HepG2 (cell line): Measurements from ENCODE around the gene MEIOB. TPM values are rescaled to one million over a fixed set of nuclear protein-coding genes. Genes with fewer than 3 reads are reported as not detected.

Experiments used
- ATAC-seq: fragments of 200-7000 bp; cut with Tn5 transposase; 3 replicates; pipeline ENCODE4 v1.9.1; 2020; ENCODE audit warnings: mild to moderate bottlenecking, moderate library complexity
- BruUV-seq: library from RNA; stranded (reverse); fragments of 400-500 nt; replicated peaks from 2 replicates; lab custom pipeline; 2021; lab: Mats Ljungman, UMichigan
- CTCF ChIA-PET: fragments of 300-600 bp; formaldehyde crosslinking; extraction: SDS; loops from one replicate; lab custom pipeline; 2021; ENCODE audit warnings: low total read pairs, inconsistent platforms, low intra/inter-chr PET ratio; lab: Yijun Ruan, JAX
- POLR2A ChIA-PET: fragments of 350-600 bp; sonication (Branson Sonifier 250); formaldehyde crosslinking; loops from one replicate; lab custom pipeline; 2020; ENCODE audit warnings: antibody characterized with exemption, inconsistent platforms; lab: Yijun Ruan, JAX
- DNase-seq: peaks from one replicate; pipeline ENCODE4 v3.0.0-alpha.2; 2015; ENCODE audit warnings: low spot score
- FAIRE-seq: peaks from 3 replicates; lab custom pipeline; 2011; peaks lifted over from hg19 to GRCh38; lab: Jason Lieb, UNC
- H2AFZ ChIP-seq: one replicate; pipeline ENCODE4 v1.6.1; 2011; ENCODE audit warnings: low read length, inconsistent platforms
- H3K27ac ChIP-seq: fragments of 300-600 bp; 3 replicates; pipeline ENCODE4 v1.8.0; 2011; ENCODE audit warnings: mixed run types, mild to moderate bottlenecking, mixed read lengths, low read length, inconsistent platforms; ENCODE audit not compliant: insufficient read depth; ENCODE audit errors: extremely low read length
- H3K27me3 ChIP-seq, 2 experiments: fragments of 200-600 bp in 1 of 2; 2 replicates in 1 of 2; 3 replicates in 1 of 2; pipeline versions ENCODE4 v1.6.0 to v1.8.0; 2011; ENCODE audit warnings: low read length in 2 of 2, mild to moderate bottlenecking in 2 of 2, moderate library complexity in 2 of 2, inconsistent platforms in 1 of 2; ENCODE audit not compliant: insufficient read depth in 2 of 2, control insufficient read depth in 1 of 2
- H3K36me3 ChIP-seq, 2 experiments: fragments of 200-600 bp in 1 of 2; replicated peaks in 1 of 2; 2 replicates in 1 of 2; 3 replicates in 1 of 2; pipeline versions ENCODE4 v1.5.1 to v1.8.0; 2011; ENCODE audit warnings: low read length in 2 of 2, inconsistent platforms in 1 of 2; ENCODE audit not compliant: insufficient read depth in 2 of 2, control insufficient read depth in 1 of 2
- H3K4me1 ChIP-seq: 2 replicates; pipeline ENCODE4 v1.5.1; 2012; ENCODE audit warnings: low read length, inconsistent platforms; ENCODE audit not compliant: insufficient read depth
- H3K4me2 ChIP-seq: 2 replicates; pipeline ENCODE4 v1.6.0; 2011; ENCODE audit warnings: low read depth, low read length, inconsistent platforms
- H3K4me3 ChIP-seq, 3 experiments: fragments of 200-600 bp in 1 of 3; sonication (generic), shearing (Covaris generic) in 1 of 3; replicated peaks in 1 of 3; 2 replicates each; pipeline ENCODE4 v1.5.1; 2011 to 2016; ENCODE audit warnings: low read length in 3 of 3, inconsistent platforms in 2 of 3, low read depth in 2 of 3, mild to moderate bottlenecking in 2 of 3, control low read depth in 1 of 3, mixed read lengths in 1 of 3; ENCODE audit not compliant: insufficient read depth in 1 of 3
- H3K79me2 ChIP-seq: one replicate; pipeline ENCODE4 v1.6.1; 2011; ENCODE audit warnings: low read length, inconsistent platforms; ENCODE audit not compliant: insufficient read depth
- H3K9ac ChIP-seq: 2 replicates; pipeline ENCODE4 v1.6.0; 2011; ENCODE audit warnings: mild to moderate bottlenecking, low read depth, low read length, inconsistent platforms; ENCODE audit not compliant: insufficient read depth
- H3K9me3 ChIP-seq: 2 replicates; pipeline ENCODE4 v1.5.1; 2012; ENCODE audit warnings: mild to moderate bottlenecking, low read length
- H4K20me1 ChIP-seq: 2 replicates; pipeline ENCODE4 v1.6.0; 2011; ENCODE audit warnings: inconsistent platforms, mild to moderate bottlenecking, low read length, moderate library complexity; ENCODE audit not compliant: insufficient read depth
- ARNT2 ChIP-seq: sonication (generic); formaldehyde crosslinking; IDR thresholded peaks from 2 replicates; pipeline ENCODE4 v1.8.0; 2022; ENCODE audit warnings: mild to moderate bottlenecking, low read depth, missing genetic modification reagents, moderate library complexity
- BORCS8-MEF2B ChIP-seq: sonication (generic); formaldehyde crosslinking; IDR thresholded peaks from 2 replicates; pipeline ENCODE4 v1.8.0; 2022; ENCODE audit warnings: mild to moderate bottlenecking, missing genetic modification reagents
- CCDC6 ChIP-seq: sonication (generic); formaldehyde crosslinking; IDR thresholded peaks from 2 replicates; pipeline ENCODE4 v1.8.1; 2022; ENCODE audit warnings: mild to moderate bottlenecking, missing genetic modification reagents, moderate library complexity
- MATR3 ChIP-seq: sonication (generic); formaldehyde crosslinking; IDR thresholded peaks from 2 replicates; pipeline ENCODE4 v1.4.0; 2020; ENCODE audit warnings: missing genetic modification reagents
- MEIS1 ChIP-seq: sonication (generic); formaldehyde crosslinking; IDR thresholded peaks from 2 replicates; pipeline ENCODE4 v1.9.0; 2021; ENCODE audit warnings: mild to moderate bottlenecking, missing genetic modification reagents, moderate library complexity, borderline replicate concordance
- U2AF1 ChIP-seq: fragments of 200-400 bp; formaldehyde crosslinking; optimal IDR thresholded peaks from 2 replicates; pipeline ENCODE3; 2017; ENCODE audit warnings: mild to moderate bottlenecking, low read depth, low read length
- ZNF160 ChIP-seq: sonication (generic); formaldehyde crosslinking; IDR thresholded peaks from 2 replicates; pipeline ENCODE4 v1.8.0; 2022; ENCODE audit warnings: mild to moderate bottlenecking, inconsistent platforms, missing genetic modification reagents
- ZNF414 ChIP-seq: sonication (generic); formaldehyde crosslinking; IDR thresholded peaks from 2 replicates; pipeline ENCODE4 v1.5.0; 2020; ENCODE audit warnings: missing genetic modification reagents
- ZNF484 ChIP-seq: sonication (generic); formaldehyde crosslinking; IDR thresholded peaks from 2 replicates; pipeline ENCODE4 v1.5.1; 2020; ENCODE audit warnings: mild to moderate bottlenecking, low read depth, missing genetic modification reagents, borderline replicate concordance
- WGBS: methylation state at CpG from one replicate; pipeline ENCODE4 v1.1.6; 2017; ENCODE audit warnings: low lambda C conversion rate; 5-methylcytosine and 5-hydroxymethylcytosine counted together
- in situ Hi-C: cut with HindIII; loops from 2 replicates; pipeline ENCODE4 v1.10.0; 2017; ENCODE audit warnings: low pct_unique_long_range_greater_than_20kb; ENCODE audit not compliant: extremely low pct_ligation_motif_present
- intact Hi-C: fragments of 100-400 bp; cut with micrococcal nuclease; formaldehyde crosslinking; loops from one replicate; pipeline ENCODE4 v1.10.0; 2022; ENCODE audit not compliant: unreplicated experiment
- polyA plus RNA-seq, 8 experiments: library from polyadenylated mRNA; depleted of rRNA in 3 of 8; stranded (reverse) in 7 of 8; unstranded in 1 of 8; fragments of >200 nt; fragmentation: Illumina TruSeq in 4 of 8; extraction: Trizol in 4 of 8; gene quantifications; 2 replicates each; pipeline versions ENCODE4 v1.2.1 to v1.2.3, GENCODE V29; 2011 to 2016; ENCODE audit warnings: low read depth in 4 of 8, missing spikeins in 1 of 8, mixed read lengths in 1 of 8; ENCODE audit not compliant: insufficient read depth in 1 of 8
- total RNA-seq, 5 experiments: library from RNA; depleted of rRNA; stranded (reverse); fragments of >200 nt; fragmentation: Illumina TruSeq; extraction: Trizol; gene quantifications; 2 replicates each; pipeline ENCODE4 v1.2.3, GENCODE V29; 2016; ENCODE audit warnings: low read depth in 1 of 5
- TF ChIP-seq, protein P1 (sequence below): sonication (generic); formaldehyde crosslinking; IDR thresholded peaks from 2 replicates; pipeline ENCODE4 v1.5.0; 2020; ENCODE audit warnings: mild to moderate bottlenecking, missing genetic modification reagents, borderline replicate concordance
- TF ChIP-seq, protein P2 (sequence below): sonication (generic); formaldehyde crosslinking; IDR thresholded peaks from 2 replicates; pipeline ENCODE4 v1.5.0; 2020; ENCODE audit warnings: mild to moderate bottlenecking, missing genetic modification reagents, borderline replicate concordance
- TF ChIP-seq, protein P3 (sequence below): sonication (generic); formaldehyde crosslinking; IDR thresholded peaks from 2 replicates; pipeline ENCODE4 v1.8.1; 2022; ENCODE audit warnings: mild to moderate bottlenecking, missing genetic modification reagents

The MEIOB gene
- total and polyA plus RNA-seq, 2 of the 13 experiments (the other 11 are each of a cell fraction or from before 2014, with no cell fraction given): 0.17 TPM; not detected in 1

DNA sequence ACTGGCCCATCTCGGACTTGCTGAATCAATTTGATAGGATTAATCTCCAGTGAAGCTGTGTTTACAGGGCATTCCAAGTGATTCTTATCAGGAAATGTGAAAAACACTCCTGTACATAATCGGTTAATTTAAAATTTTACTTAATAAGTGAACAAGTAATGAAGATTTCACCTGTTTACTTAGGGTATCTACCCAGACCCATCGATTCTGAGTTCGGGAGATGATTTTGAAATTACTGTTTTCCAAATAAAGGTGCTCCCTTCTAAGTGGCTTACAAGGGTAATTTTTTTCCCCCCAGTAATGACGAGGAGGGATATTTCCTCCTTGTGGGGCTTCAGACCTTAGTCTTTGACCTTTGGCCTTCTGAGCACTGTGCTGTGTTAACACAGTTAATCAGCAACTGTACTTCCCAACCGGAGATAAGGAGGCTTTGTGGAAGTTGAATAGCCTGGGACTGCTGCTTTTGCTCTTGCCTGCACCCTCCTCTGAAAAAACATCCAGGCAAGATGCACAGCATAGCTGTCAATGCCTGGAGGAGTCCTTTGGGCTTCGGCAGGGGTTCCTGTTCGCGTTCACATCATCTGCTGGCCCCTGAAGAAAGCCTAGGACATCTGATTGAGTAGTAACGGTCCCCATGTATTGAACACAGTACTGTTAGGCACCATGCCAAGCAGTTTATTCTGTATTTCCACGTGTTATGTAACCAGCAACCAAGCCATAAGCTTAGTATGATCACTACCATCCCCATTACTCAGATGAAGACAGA lies 43.1 kb downstream of the MEIOB start:
- in situ Hi-C loops: no loop called here
- POLR2A ChIA-PET: interaction anchor here (0.9 to 5.7 kb wide), 8 partner anchors 16 to 156 kb away, joined by 3 to 49 read pairs (median 4); partner anchors contain the start of genes NUBP2, RPS2 and SPSB3
- Histone ChIP-seq H3K4me2 (peak overlapping the region; percentile 98), H2AFZ (no peak overlapping the region), H3K36me3 (peaks cover 0 to 1% of the 10 kb centered on the region in 2 experiments; a peak in 2 of 5 replicates), H4K20me1 (peaks cover 5% of the 10 kb centered on the region; the same call in 1 of the 2 replicates), H3K27me3 (no peaks in the 10 kb centered on the region; a peak in 1 of 5 replicates), H3K9ac (peak overlapping the region; percentile 84), H3K4me1 (peaks cover 68% of the 10 kb centered on the region), H3K4me3 (peak overlapping the region; percentile 72 to 97 (median 92)), H3K27ac (peak overlapping the region; percentile 93), H3K79me2 (peaks cover 65% of the 10 kb centered on the region), H3K9me3 (no peaks in the 10 kb centered on the region)
- intact Hi-C loops: loop anchor here (5.0 kb wide), 1 partner anchor 47 kb away; the partner anchor contains the start of genes NUBP2 and SPSB3
- DNase-seq (peak; percentile 90), ATAC-seq (peak; percentile 10; the same call in 2 of the 3 replicates), FAIRE-seq (peak; percentile 96)
- under 1% methylated on average over 10 of the region's 11 CpGs for WGBS
- CTCF ChIA-PET: no interaction called here
- BruUV-seq: no TSS peak
- TF ChIP-seq, protein P1, sequence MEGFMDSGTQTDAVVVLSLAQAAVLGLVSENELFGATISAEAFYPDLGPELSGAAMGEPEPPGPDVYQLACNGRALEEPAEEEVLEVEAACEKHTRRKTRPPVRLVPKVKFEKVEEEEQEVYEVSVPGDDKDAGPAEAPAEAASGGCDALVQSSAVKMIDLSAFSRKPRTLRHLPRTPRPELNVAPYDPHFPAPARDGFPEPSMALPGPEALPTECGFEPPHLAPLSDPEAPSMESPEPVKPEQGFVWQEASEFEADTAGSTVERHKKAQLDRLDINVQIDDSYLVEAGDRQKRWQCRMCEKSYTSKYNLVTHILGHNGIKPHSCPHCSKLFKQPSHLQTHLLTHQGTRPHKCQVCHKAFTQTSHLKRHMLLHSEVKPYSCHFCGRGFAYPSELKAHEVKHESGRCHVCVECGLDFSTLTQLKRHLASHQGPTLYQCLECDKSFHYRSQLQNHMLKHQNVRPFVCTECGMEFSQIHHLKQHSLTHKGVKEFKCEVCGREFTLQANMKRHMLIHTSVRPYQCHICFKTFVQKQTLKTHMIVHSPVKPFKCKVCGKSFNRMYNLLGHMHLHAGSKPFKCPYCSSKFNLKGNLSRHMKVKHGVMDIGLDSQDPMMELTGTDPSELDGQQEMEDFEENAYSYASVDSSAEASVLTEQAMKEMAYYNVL (CRISPR knock-in tag): no peak; the same call in 1 of the 2 replicates
- TF ChIP-seq BORCS8-MEF2B (CRISPR knock-in tag): 0 out of 2 replicates have a peak, but pooled peaks have one; percentile 59
- TF ChIP-seq, protein P2, sequence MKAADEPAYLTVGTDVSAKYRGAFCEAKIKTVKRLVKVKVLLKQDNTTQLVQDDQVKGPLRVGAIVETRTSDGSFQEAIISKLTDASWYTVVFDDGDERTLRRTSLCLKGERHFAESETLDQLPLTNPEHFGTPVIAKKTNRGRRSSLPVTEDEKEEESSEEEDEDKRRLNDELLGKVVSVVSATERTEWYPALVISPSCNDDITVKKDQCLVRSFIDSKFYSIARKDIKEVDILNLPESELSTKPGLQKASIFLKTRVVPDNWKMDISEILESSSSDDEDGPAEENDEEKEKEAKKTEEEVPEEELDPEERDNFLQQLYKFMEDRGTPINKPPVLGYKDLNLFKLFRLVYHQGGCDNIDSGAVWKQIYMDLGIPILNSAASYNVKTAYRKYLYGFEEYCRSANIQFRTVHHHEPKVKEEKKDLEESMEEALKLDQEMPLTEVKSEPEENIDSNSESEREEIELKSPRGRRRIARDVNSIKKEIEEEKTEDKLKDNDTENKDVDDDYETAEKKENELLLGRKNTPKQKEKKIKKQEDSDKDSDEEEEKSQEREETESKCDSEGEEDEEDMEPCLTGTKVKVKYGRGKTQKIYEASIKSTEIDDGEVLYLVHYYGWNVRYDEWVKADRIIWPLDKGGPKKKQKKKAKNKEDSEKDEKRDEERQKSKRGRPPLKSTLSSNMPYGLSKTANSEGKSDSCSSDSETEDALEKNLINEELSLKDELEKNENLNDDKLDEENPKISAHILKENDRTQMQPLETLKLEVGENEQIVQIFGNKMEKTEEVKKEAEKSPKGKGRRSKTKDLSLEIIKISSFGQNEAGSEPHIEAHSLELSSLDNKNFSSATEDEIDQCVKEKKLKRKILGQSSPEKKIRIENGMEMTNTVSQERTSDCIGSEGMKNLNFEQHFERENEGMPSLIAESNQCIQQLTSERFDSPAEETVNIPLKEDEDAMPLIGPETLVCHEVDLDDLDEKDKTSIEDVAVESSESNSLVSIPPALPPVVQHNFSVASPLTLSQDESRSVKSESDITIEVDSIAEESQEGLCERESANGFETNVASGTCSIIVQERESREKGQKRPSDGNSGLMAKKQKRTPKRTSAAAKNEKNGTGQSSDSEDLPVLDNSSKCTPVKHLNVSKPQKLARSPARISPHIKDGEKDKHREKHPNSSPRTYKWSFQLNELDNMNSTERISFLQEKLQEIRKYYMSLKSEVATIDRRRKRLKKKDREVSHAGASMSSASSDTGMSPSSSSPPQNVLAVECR (CRISPR knock-in tag): peak; percentile 72; the same call in 1 of the 2 replicates
- no peak for TF ChIP-seq ZNF484
- TF ChIP-seq U2AF1: no peak
- no peak for TF ChIP-seq MATR3 (CRISPR knock-in tag)
- TF ChIP-seq MEIS1 (CRISPR knock-in tag): no peak
- no peak for TF ChIP-seq CCDC6 (CRISPR knock-in tag)
- TF ChIP-seq ZNF160 (CRISPR knock-in tag): no peak
- TF ChIP-seq, protein P3, sequence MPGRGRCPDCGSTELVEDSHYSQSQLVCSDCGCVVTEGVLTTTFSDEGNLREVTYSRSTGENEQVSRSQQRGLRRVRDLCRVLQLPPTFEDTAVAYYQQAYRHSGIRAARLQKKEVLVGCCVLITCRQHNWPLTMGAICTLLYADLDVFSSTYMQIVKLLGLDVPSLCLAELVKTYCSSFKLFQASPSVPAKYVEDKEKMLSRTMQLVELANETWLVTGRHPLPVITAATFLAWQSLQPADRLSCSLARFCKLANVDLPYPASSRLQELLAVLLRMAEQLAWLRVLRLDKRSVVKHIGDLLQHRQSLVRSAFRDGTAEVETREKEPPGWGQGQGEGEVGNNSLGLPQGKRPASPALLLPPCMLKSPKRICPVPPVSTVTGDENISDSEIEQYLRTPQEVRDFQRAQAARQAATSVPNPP (CRISPR knock-in tag): peak; percentile 61; the same call in 1 of the 2 replicates
- TF ChIP-seq ARNT2: no peak
- 0 out of 2 replicates have a peak, but pooled peaks have one; percentile 27 for TF ChIP-seq ZNF414 (CRISPR knock-in tag)
